Neuronal stem cell (in vitro differentiated cells): ENCODE measurements around the gene TUBA3D.
"Not testable (repeated sequence)": the region's sequence is repeated elsewhere in the genome, so short reads cannot be mapped to it uniquely, and the experiment has no call there.

Experiments used
- DNase-seq: peaks from one replicate; pipeline ENCODE4 v3.0.0-alpha.2; 2013; ENCODE audit warnings: low spot score
- H2AFZ ChIP-seq: one replicate; pipeline ENCODE4 v1.6.1; 2013; ENCODE audit warnings: mild to moderate bottlenecking, low read length, inconsistent platforms
- H2AK5ac ChIP-seq: 2 replicates; pipeline ENCODE4 v1.6.1; 2013; ENCODE audit warnings: low read depth, mild to moderate bottlenecking, inconsistent platforms, low read length, moderate library complexity, mixed read lengths
- H2BK120ac ChIP-seq: 2 replicates; pipeline ENCODE4 v1.6.1; 2013; ENCODE audit warnings: low read depth, mild to moderate bottlenecking, inconsistent platforms, low read length, moderate library complexity, mixed read lengths
- H2BK12ac ChIP-seq: one replicate; pipeline ENCODE4 v1.6.1; 2013; ENCODE audit warnings: low read length, inconsistent platforms
- H2BK15ac ChIP-seq: 2 replicates; pipeline ENCODE4 v1.6.1; 2013; ENCODE audit warnings: mild to moderate bottlenecking, low read length, inconsistent platforms, mixed read lengths
- H2BK5ac ChIP-seq: one replicate; pipeline ENCODE4 v1.6.1; 2013; ENCODE audit warnings: inconsistent platforms, mild to moderate bottlenecking, low read length, moderate library complexity
- H3K14ac ChIP-seq: one replicate; pipeline ENCODE4 v1.6.1; 2013; ENCODE audit warnings: low read length, inconsistent platforms
- H3K18ac ChIP-seq: 2 replicates; pipeline ENCODE4 v1.6.1; 2013; ENCODE audit warnings: low read length, inconsistent platforms
- H3K23ac ChIP-seq: 2 replicates; pipeline ENCODE4 v1.6.1; 2013; ENCODE audit warnings: low read depth, mild to moderate bottlenecking, mixed read lengths, low read length, inconsistent platforms; ENCODE audit not compliant: poor library complexity
- H3K27ac ChIP-seq: replicated peaks from 3 replicates; pipeline ENCODE4 v1.5.1; 2013; ENCODE audit warnings: low read length, inconsistent platforms
- H3K27me3 ChIP-seq, 3 experiments: 2 replicates each; pipeline ENCODE4 v1.6.1; 2013; ENCODE audit warnings: low read length in 3 of 3, mild to moderate bottlenecking in 2 of 3, inconsistent platforms in 1 of 3, low read depth in 1 of 3, mixed read lengths in 1 of 3, moderate library complexity in 1 of 3; ENCODE audit not compliant: control insufficient read depth in 3 of 3, insufficient read depth in 3 of 3
- H3K36me3 ChIP-seq, 2 donors: replicated peaks in 1 of 2; 2 replicates each; pipeline ENCODE4 v1.6.1; 2013; ENCODE audit warnings: low read length in 2 of 2; ENCODE audit not compliant: control insufficient read depth in 2 of 2, insufficient read depth in 2 of 2
- H3K4ac ChIP-seq: 2 replicates; pipeline ENCODE4 v1.6.1; 2013; ENCODE audit warnings: inconsistent platforms, mild to moderate bottlenecking, low read length, moderate library complexity
- H3K4me1 ChIP-seq, 2 donors: 1 replicate in 1 of 2; 2 replicates in 1 of 2; pipeline ENCODE4 v1.6.1; 2013; ENCODE audit warnings: low read length in 2 of 2, low read depth in 1 of 2; ENCODE audit not compliant: control insufficient read depth in 2 of 2, insufficient read depth in 1 of 2
- H3K4me2 ChIP-seq: one replicate; pipeline ENCODE4 v1.6.1; 2013; ENCODE audit warnings: mild to moderate bottlenecking, low read length, inconsistent platforms; ENCODE audit not compliant: insufficient read depth, poor library complexity, severe bottlenecking
- H3K4me3 ChIP-seq, 2 donors: 2 replicates each; pipeline ENCODE4 v1.5.1; 2013; ENCODE audit warnings: low read length in 2 of 2, mild to moderate bottlenecking in 2 of 2, inconsistent platforms in 1 of 2, moderate library complexity in 1 of 2
- H3K79me1 ChIP-seq: one replicate; pipeline ENCODE4 v1.6.1; 2013; ENCODE audit warnings: low read depth, mild to moderate bottlenecking, inconsistent platforms, low read length, moderate library complexity
- H3K9ac ChIP-seq: one replicate; pipeline ENCODE4 v1.6.1; 2013; ENCODE audit warnings: mild to moderate bottlenecking, low read depth, low read length, inconsistent platforms; ENCODE audit not compliant: poor library complexity
- H3K9me3 ChIP-seq, 2 donors: replicated peaks in 1 of 2; 2 replicates each; pipeline versions ENCODE3 to v1.6.1; 2013; ENCODE audit warnings: low read length in 2 of 2, mild to moderate bottlenecking in 2 of 2, inconsistent platforms in 1 of 2, low read depth in 1 of 2, mixed read lengths in 1 of 2, moderate library complexity in 1 of 2; ENCODE audit not compliant: control insufficient read depth in 2 of 2, insufficient read depth in 1 of 2
- H4K8ac ChIP-seq: one replicate; pipeline ENCODE4 v1.6.1; 2013; ENCODE audit warnings: low read depth, mild to moderate bottlenecking, inconsistent platforms, low read length, moderate library complexity
- H4K91ac ChIP-seq: one replicate; pipeline ENCODE4 v1.6.1; 2013; ENCODE audit warnings: low read length, low read depth, mild to moderate bottlenecking, inconsistent platforms; ENCODE audit not compliant: poor library complexity
- WGBS, 2 donors: extraction: QIAGEN DNeasy Blood & Tissue Kit; methylation state at CpG; one replicate each; pipeline ENCODE4 v1.1.7; 2013; ENCODE audit warnings: missing lambda C conversion rate in 2 of 2, mixed read lengths in 1 of 2; ENCODE audit not compliant: insufficient read length in 2 of 2, insufficient replicate concordance in 1 of 2; ENCODE audit errors: extremely low coverage in 2 of 2; 5-methylcytosine and 5-hydroxymethylcytosine counted together

The TUBA3D gene

GRCh38 chr2:131520526-131520925, 44.6 kb downstream of the TUBA3D start:
- DNase-seq, result no peak
- H3K4me3 ChIP-seq, result no peak overlapping the region
- no peaks in the 10 kb centered on the region for H3K27me3 ChIP-seq
- no peak overlapping the region for H2AFZ ChIP-seq
- no peak overlapping the region for H2AK5ac ChIP-seq
- no peak overlapping the region for H3K4ac ChIP-seq
- H4K91ac ChIP-seq, result no peak overlapping the region
- H3K14ac ChIP-seq, result no peak overlapping the region
- no peak overlapping the region for H2BK120ac ChIP-seq
- no peak overlapping the region for H3K9ac ChIP-seq
- no peaks in the 10 kb centered on the region for H3K9me3 ChIP-seq
- no peaks in the 10 kb centered on the region for H3K4me1 ChIP-seq
- no peak overlapping the region for H3K27ac ChIP-seq
- H3K18ac ChIP-seq, result no peak overlapping the region
- H3K79me1 ChIP-seq, result peaks cover 2% of the 10 kb centered on the region
- H2BK15ac ChIP-seq, result no peak overlapping the region
- H3K23ac ChIP-seq, result no peak overlapping the region
- no peak overlapping the region for H4K8ac ChIP-seq
- H2BK5ac ChIP-seq, result no peak overlapping the region
- no CpG with 5 or more reads among the region's 10 CpGs for WGBS, 2 donors
- H3K4me2 ChIP-seq, result no peak overlapping the region
- peaks cover 9 to 34% of the 10 kb centered on the region in 2 donors for H3K36me3 ChIP-seq
- no peak overlapping the region for H2BK12ac ChIP-seq

DNA sequence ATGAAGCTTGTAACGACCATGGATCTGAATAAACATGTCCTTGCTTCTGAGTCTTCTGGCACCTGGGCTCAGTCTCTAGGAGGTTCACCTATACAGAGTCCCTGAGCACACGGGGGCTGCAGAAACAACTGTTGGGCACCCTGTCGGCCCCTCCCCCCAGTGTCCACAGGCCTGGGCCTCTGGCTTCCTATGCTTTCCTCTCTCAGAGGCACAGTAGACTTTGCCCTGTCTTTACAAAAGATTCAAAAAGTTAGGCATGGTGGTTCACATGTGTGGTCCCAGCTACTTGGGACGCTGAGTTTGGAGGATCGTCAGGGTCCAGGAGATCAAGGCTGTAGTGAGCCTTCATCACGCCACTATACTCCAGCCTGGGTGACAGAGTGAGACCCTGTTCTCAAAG, 45.6 kb downstream of the TUBA3D start:
- not testable (repeated sequence) for H3K27me3 ChIP-seq, H3K4ac ChIP-seq, H3K18ac ChIP-seq, H4K8ac ChIP-seq, H2AK5ac ChIP-seq, H3K9me3 ChIP-seq, DNase-seq, H2BK12ac ChIP-seq, H3K23ac ChIP-seq, H3K4me3 ChIP-seq, H2BK120ac ChIP-seq, H2BK15ac ChIP-seq, H2AFZ ChIP-seq, H3K27ac ChIP-seq, H3K14ac ChIP-seq, H4K91ac ChIP-seq, H3K79me1 ChIP-seq, H2BK5ac ChIP-seq, H3K4me2 ChIP-seq, H3K9ac ChIP-seq, H3K4me1 ChIP-seq
- H3K36me3 ChIP-seq, result peaks cover 9 to 30% of the 10 kb centered on the region in 2 donors
- WGBS, 2 donors, result no CpG with 5 or more reads among the region's 6 CpGs

GRCh38 chr2:131521961-131522781, 46.3 kb downstream of the TUBA3D start:
- H3K4me1 ChIP-seq, result no peaks in the 10 kb centered on the region

DNA sequence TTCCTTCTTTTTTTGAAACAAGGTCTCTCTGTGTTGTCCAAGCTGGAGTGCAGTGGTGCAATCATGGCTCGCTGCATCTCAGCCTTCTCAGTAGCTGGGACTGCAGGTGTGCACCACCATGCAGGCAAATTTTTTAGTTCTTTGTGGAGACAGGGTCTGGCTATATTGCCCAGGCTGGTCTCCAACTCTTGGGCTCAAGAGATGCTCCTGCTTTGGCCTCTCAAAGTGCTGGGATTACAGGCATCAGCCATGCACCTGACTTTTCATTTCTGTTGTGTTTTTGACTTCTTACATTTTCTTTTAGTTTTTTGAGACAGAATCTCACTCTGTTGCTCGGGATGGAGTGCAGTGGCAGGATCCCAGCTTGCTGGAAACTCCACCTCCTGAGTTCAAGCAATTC, 49.3 kb downstream of the TUBA3D start:
- not testable (repeated sequence) for H4K8ac ChIP-seq, H3K14ac ChIP-seq, H3K9me3 ChIP-seq, H2AK5ac ChIP-seq, H3K9ac ChIP-seq, H4K91ac ChIP-seq, H3K79me1 ChIP-seq, H2AFZ ChIP-seq, H3K27me3 ChIP-seq, H2BK5ac ChIP-seq, H3K18ac ChIP-seq, H2BK120ac ChIP-seq, H3K4me3 ChIP-seq, H3K4me2 ChIP-seq, H3K23ac ChIP-seq, DNase-seq, H3K4ac ChIP-seq, H2BK15ac ChIP-seq, H3K4me1 ChIP-seq, H2BK12ac ChIP-seq, H3K27ac ChIP-seq
- no CpG with 5 or more reads among the region's 2 CpGs for WGBS, 2 donors
- H3K36me3 ChIP-seq, result peaks cover 2 to 14% of the 10 kb centered on the region in 2 donors

More at GRCh38 chr2:131521961-131522781, 46.3 kb downstream of the TUBA3D start:
- H2AFZ ChIP-seq, result no peak overlapping the region
- H2BK15ac ChIP-seq, result no peak overlapping the region
- H2BK12ac ChIP-seq, result no peak overlapping the region
- WGBS, 2 donors, result no CpG with 5 or more reads among the region's 20 CpGs
- H3K4me3 ChIP-seq, result no peak overlapping the region
- peak overlapping the region; percentile 66 for H2BK5ac ChIP-seq
- H2AK5ac ChIP-seq, result no peak overlapping the region
- H4K8ac ChIP-seq, result no peak overlapping the region
- H3K27me3 ChIP-seq, result no peaks in the 10 kb centered on the region
- no peak overlapping the region for H3K23ac ChIP-seq
- no peaks in the 10 kb centered on the region for H3K9me3 ChIP-seq
- no peak overlapping the region for H2BK120ac ChIP-seq
- no peak overlapping the region for H3K14ac ChIP-seq
- no peak overlapping the region for H3K27ac ChIP-seq
- DNase-seq, result no peak
- H3K18ac ChIP-seq, result peak overlapping the region; percentile 17
- H4K91ac ChIP-seq, result no peak overlapping the region
- H3K4me2 ChIP-seq, result no peak overlapping the region
- no peak overlapping the region for H3K9ac ChIP-seq
- no peak overlapping the region for H3K4ac ChIP-seq
- peaks cover 2% of the 10 kb centered on the region for H3K79me1 ChIP-seq
- H3K36me3 ChIP-seq, result peaks cover 9 to 27% of the 10 kb centered on the region in 2 donors
